Measurements from ENCODE around the gene UBTD2. TPM values are rescaled to one million over a fixed set of nuclear protein-coding genes. Genes with fewer than 3 reads are reported as not detected.

UBTD2 gene
- total and polyA plus RNA-seq, 9 of the 15 experiments (the other 6 are each of a cell fraction or from before 2014, with no cell fraction given), result 0.01 to 0.46 (median 0.15) TPM; not detected in 1

GRCh38 chr5:172313915-172314314 lies 30.4 kb upstream of the UBTD2 start:
- in situ Hi-C loops (cut with MboI) (no loop called here), intact Hi-C loops (cut with micrococcal nuclease) (no loop called here)
- CTCF ChIA-PET (ENCODE audit: low intra/inter-chr PET ratio), result interaction anchor here (0.6 kb wide), 1 partner anchor 479 kb away, joined by 4 read pairs; no protein-coding TSS in a partner anchor
- Histone ChIP-seq H3K36me3 (ENCODE audit: control insufficient read depth, insufficient read depth, low read length) (no peaks in the 10 kb centered on the region), H2AFZ (ENCODE audit: low read depth, low read length) (no peak overlapping the region), H3K4me3 (no peak overlapping the region), H3K9ac (ENCODE audit: insufficient read depth in 1 of 2, low read depth in 2 of 2, low read length in 2 of 2) (no peak overlapping the region), H4K20me1 (replicated peaks; ENCODE audit: control insufficient read depth, insufficient read depth, low read length) (no peaks in the 10 kb centered on the region), H3K9me3 (replicated peaks; ENCODE audit: control insufficient read depth, insufficient read depth, low read depth, low read length) (no peaks in the 10 kb centered on the region), H3K79me2 (ENCODE audit: control insufficient read depth, insufficient read depth, low read length) (no peaks in the 10 kb centered on the region), H3K4me2 (ENCODE audit: insufficient read depth, low read length) (no peak overlapping the region), H3K9me1 (ENCODE audit: control insufficient read depth, insufficient read depth, low read length) (no peaks in the 10 kb centered on the region), H3K27me3 (ENCODE audit: control insufficient read depth in 2 of 2, insufficient read depth in 2 of 2, low read length in 2 of 2) (peaks cover 5 to 15% of the 10 kb centered on the region in 2 experiments; a peak in 4 of 5 replicates), H3K4me1 (replicated peaks in 1 of 2; ENCODE audit: control insufficient read depth in 2 of 2, insufficient read depth in 2 of 2, low read length in 2 of 2) (no peaks in the 10 kb centered on the region), H3K27ac (ENCODE audit: extremely low read depth, low read depth, low read length) (no peak overlapping the region)
- 3% methylated on average over 4 of the region's 4 CpGs for WGBS (ENCODE audit: insufficient coverage, low coverage, missing lambda C conversion rate)
- FAIRE-seq, result no peak
- TF ChIP-seq ARID1B (IDR thresholded peaks at IDR 0.05), result no peak
- TF ChIP-seq ZNF280A (IDR thresholded peaks at IDR 0.05; ENCODE audit: low read depth, partially characterized antibody), result no peak
- TF ChIP-seq CTCFL (IDR thresholded peaks at IDR 0.05; ENCODE audit: borderline replicate concordance, insufficient read depth, low read depth, low read length, poor library complexity, severe bottlenecking), result no peak
- no peak for TF ChIP-seq BRD4 (IDR thresholded peaks at IDR 0.05)
- TF ChIP-seq NCOA4 (IDR thresholded peaks at IDR 0.05; ENCODE audit: partially characterized antibody), result no peak
- no TSS peak for BruUV-seq (replicated peaks)
- DNase-seq (ENCODE audit: extremely low read depth in 1 of 4, low spot score in 3 of 4), result no peak
- POLR2A ChIA-PET, result no interaction called here
- no peak for ATAC-seq
